NCI-H524 treated with DMSO at 0.1 percent for 48 hours (cell line): ENCODE measurements around the gene CDHR5.

Experiments
- DNase-seq: peaks from one replicate; lab custom pipeline; 2025; lab: John Stamatoyannopoulos, UW

The CDHR5 gene

DNA sequence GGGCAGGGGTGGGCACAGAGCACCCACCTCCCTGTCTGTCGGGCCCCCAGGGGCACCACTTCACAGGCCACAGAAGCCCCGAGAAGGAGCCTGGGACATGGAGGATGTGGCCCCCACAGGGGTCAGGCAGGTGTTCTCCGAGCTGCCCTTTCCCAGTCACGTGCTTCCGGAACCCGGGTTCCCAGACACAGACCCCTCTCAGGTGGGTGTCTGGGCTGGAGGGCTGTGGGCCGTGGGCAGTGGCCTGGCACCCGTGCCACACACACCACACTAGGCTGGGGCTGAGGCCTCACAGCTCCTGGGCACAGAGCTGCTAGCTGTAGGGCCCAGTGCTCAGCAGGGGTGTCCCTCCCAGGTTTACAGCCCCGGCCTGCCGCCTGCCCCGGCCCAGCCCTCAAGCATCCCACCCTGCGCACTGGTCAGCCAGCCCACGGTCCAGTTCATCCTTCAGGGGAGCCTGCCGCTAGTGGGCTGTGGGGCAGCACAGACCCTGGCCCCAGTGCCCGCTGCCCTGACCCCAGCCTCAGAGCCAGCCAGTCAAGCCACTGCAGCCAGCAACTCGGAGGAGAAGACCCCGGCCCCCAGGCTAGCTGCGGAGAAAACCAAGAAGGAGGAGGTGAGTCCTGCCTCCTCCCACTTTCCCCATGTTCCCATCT lies 14.5 kb downstream of the CDHR5 start:
- DNase-seq = no peak

DNA sequence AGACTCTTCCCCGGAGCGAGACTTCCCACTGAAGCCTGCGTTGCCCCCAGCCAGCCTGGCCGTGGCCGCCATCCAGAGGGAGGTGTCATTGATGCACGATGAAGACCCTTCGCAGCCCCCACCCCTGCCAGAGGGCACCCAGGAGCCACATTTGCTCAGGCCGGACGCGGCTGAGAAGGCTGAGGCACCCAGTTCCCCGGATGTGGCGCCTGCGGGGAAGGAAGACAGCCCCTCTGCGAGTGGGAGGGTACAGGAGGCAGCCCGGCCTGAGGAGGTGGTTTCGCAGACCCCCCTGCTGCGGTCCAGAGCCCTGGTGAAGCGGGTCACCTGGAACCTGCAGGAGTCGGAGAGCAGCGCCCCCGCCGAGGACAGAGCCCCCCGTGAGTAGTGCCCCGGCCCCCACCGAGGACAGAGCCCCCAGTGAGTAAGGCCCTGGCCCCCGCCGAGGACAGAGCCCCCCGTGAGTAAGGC lies 15.4 kb downstream of the CDHR5 start:
- DNase-seq = no peak

DNA sequence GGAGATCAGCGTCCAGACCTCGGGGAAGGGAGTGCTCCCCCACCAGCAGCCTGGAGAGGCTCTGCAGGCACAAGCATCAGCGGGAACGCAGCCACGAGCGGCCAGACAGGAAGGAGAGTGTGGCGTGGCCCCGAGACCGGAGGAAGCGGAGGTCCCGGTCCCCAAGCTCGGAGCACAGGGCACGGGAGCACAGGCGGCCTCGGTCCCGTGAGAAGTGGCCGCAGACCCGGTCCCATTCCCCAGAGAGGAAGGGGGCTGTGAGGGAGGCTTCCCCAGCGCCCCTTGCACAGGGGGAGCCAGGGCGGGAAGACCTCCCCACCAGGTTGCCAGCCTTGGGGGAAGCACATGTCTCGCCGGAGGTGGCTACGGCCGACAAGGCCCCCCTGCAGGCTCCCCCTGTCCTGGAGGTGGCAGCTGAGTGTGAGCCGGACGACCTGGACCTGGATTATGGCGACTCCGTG lies 15.9 kb downstream of the CDHR5 start:
- no peak for DNase-seq

GRCh38 chr11:607971-608659 lies 16.6 kb downstream of the CDHR5 start:
- DNase-seq = no peak

GRCh38 chr11:607020-607780 lies 17.6 kb downstream of the CDHR5 start:
- DNase-seq = no peak

DNA sequence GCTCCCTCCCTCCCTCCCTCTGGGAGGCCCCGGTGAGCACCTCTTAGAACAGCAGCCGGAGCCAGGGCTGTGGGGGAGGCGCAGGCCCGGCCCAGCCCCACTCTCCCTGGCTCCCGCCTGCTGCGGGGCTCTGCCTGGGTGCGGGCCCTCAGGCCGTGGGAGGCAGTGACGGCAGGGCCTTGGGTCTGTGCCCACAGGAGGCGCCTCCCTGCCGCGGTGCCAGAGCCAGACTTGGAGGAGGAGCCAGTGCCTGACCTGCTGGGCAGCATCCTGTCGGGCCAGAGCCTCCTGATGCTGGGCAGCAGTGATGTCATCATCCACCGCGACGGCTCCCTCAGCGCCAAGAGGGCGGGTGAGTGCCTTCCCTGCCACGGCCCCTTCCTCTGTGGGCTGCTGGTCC lies 18.5 kb downstream of the CDHR5 start:
- no peak for DNase-seq

- no peak for DNase-seq
Measured at GRCh38 chr11:605286-606129, 19.2 kb downstream of the CDHR5 start.

GRCh38 chr11:603154-603553 lies 21.6 kb downstream of the CDHR5 start:
- no peak for DNase-seq

DNA sequence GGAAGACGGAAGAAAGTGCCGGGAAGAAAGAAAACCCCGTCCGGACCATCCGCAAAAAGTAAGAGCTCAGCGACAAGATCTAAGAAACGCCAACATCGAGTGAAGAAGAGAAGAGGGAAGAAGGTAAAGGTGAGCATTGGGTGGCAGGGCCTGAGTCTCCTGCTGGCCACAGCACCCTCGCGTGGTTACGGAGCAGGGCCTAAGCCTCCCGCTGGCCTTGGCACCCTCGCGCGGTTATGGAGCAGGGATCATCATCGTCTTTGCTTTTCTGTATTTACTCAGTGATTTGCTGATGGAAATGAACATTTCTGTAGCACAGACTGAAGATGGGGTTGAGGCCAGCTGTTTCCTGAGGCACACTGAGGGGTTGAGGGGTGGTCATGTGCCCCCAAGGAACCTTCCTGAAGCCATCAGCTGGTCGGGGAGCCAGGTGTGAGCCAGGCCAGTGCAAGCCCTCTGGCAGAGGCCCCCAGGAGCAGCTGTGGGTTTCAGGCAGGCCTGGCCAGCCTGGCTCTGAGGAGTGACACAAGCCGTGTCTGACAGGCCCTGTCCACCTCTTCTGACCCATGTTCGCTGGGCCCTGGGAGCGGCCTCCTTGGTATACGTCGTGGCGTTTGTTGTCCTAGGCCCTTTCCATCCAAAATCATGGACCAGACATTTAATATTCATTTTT lies 23.0 kb downstream of the CDHR5 start:
- DNase-seq = no peak

DNA sequence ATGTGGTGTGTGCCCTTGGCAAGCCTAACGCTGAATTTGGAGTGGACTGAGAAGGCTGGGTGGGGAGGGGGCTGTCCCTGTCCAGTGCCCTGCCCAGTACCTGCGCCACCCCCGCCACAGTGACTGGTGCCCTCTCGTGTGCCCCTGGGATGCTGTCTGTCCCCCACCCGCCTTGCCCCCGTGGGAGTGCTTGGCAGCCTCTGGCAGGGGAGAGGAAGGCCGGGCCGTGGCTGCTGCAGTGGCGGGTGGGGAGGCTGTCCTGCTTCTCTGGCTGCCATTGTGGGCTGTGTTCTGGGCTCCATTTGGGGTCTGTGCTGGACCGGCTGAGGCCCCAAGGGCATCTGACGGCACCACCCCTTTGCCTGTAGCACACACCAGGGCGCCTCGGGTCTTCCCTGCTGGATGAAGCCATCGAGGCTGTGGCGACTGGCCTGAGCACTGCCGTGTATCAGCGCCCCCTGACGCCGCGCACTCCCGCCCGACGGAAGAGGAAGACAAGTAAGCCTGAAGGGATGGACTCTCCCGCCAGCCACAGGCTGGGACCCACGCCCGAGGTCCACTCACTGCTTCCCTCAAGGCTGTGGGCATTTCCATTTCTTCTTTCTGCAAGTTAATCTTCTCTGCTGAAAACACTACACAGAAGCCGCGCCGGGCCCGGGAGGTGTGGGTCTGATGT lies 26.6 kb downstream of the CDHR5 start:
- DNase-seq = no peak

DNA sequence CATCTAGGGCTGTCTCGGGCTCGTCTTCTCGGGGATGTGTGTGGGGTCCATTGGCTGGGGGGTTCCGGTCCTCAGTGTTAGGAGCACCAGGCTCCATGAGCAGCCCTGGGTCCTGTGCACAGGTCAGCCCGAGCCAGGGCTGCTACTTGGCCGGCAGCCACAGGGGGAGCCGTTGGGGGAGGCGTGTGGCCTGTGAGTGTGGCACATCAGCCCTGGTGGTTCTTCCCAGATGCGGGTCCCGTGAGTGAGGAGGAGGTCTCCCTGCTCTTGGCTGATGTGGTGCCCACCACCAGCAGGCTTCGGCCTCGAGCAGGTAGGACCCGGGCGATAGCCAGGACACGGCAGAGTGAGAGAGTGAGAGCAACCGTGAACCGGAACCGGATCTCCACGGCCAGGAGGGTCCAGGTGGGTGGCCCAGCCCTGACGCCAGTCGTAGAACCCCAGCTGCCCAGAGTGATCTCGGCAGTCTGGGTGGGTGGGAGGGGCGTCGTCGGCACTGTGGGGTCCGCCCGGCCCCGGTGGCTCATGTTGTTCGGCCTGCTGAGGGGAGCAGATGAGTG lies 27.5 kb downstream of the CDHR5 start:
- no peak for DNase-seq

DNA sequence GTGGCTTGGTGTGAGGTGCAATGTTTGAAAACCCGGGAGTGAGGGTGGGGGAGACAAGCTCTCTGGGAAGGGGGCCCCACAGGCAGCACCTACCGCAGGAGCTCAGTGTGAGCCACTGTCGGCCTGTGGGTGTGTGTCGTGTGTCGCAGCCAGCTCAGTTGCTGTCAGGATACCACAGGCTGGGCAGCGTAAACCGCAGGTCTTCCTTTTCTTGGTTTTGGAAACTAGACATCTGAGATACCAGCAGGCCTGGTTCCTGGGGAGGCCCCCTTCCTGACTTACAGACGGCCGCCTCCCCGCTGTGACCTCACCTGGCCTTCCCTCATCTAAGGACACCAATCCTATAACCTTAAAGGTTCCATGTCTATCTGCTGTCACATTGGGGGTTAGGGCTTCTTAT lies 28.4 kb downstream of the CDHR5 start:
- no peak for DNase-seq

DNA sequence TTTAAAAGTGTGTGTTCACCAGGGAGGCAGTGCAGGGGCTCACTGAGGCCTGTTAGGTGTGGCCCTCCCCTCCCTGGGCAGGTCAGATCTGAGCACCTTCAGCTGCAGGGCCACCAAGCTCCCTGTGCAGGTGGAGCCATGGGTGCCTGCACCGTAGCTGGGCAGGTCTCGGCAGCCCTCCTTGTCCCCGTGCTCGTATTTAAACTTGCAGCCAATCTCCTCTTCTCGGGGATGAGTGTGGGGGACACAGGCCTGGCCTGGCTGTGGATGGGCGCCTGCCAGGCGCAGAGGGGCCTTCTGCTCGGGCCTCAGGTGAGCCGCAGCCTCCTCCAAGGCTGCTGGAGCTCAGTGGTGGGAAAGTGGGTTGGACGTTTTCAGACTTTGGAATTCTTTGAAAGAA lies 29.4 kb downstream of the CDHR5 start:
- DNase-seq = no peak

GRCh38 chr11:593347-593746 lies 31.4 kb downstream of the CDHR5 start:
- no peak for DNase-seq

- DNase-seq = no peak
Measured at GRCh38 chr11:592918-593317, 31.8 kb downstream of the CDHR5 start.

DNA sequence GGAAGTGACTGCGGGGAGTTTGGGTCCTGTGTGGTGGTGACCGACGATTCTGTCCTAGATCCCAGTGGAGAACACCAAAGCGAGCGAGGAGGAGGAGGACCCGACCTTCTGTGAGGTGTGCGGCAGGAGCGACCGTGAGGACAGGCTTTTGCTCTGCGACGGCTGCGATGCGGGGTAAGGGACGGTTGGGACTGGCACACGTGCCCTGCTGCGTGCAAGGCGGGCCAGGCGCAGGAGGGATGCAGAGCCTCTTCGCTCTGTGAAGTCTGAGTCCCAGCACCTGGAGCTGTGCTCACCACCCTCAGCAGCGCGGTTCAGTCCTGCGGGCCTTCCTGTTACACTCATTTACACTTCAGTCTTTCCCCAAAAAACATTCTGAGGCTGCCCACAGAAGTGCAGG lies 32.3 kb downstream of the CDHR5 start:
- no peak for DNase-seq

- no peak for DNase-seq
Measured at GRCh38 chr11:590997-591396, 33.8 kb downstream of the CDHR5 start.

- no peak for DNase-seq
Measured at GRCh38 chr11:589798-590197, 35.0 kb downstream of the CDHR5 start.

DNA sequence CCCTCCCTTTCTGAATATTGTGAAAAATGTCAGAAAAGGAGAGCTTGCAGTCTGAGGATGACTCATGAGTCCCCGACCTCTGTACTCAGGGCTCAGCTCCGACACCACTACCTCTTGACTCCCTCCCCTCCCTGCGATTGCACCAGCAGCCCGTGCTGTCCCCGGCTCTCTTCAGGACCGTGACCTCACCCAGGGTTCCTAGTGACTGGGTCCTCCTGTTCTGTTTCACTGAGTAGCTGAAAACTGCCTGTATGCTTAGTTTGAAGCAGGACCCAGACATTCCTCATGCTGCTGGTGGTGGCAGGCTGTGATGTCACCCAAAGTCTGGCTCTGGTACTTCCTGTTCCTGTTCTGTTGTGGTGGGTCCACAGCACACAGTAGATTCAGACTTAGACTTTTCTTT lies 36.8 kb downstream of the CDHR5 start:
- DNase-seq = no peak

DNA sequence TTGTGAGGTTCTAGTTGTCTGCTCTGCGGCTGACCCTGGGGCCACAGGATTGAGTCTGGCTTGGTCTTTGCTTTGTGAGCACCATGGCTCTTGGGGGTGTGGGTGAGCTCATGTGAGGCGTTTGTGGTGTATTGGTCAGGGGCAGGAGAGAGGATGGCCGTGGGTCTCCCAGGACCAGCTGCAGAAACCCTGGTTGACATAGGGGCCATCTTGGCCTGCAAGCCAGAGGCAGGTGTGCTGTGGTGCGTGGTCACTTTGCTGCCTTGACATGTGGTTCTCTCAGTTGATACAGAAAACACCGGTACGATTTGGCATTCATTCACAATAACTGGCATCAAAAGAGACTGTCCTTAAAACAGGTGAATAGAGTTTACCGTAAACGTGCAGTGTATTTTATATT lies 37.2 kb downstream of the CDHR5 start:
- DNase-seq = no peak
